Glomerular visceral epithelial cell (primary cell): ENCODE measurements around the gene ZNF609.

ENCODE experiments used
- DNase-seq: peaks from one replicate; pipeline ENCODE4 v3.0.0-alpha.2; 2016; ENCODE audit errors: extremely low spot score

Gene ZNF609

DNA sequence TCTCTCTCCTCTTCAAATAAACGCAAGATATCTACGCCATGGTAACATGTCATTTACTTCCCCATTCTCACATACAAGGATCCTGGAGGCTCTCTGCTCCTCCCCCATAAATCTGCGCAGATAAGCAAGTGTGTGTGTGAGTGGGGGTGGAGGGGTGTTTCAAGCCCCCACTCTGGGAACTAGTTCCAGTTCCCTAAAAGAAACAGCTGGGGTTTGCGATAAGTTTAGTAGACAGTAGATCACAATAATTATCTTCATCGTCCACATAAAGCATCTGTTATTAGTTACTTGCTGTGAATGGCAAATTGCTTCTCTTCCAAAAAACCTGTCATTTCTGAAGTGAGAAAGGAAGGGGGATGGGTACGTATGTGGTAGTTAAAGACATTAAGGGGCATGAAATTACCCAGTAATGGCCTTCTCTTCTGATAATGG lies 235.2 kb downstream of the ZNF609 start:
- no peak for DNase-seq

DNA sequence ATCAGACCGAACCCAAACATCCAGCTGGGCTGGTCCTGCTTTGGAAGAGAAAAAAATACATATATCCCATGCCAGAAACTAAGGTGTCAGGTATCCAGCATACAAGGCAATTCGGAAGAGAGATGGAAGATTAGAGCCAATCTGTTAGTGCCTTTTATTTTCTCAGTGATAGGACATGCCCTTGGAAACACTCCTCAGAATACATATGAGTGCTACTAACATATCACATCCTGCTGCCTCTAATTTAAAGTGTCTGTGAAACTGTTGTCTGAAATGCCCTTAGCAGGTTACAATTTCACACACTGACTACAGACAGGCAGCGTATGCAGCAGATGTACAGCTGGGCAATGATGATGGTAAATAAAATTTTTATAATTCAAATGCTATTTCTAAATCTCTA lies 236.1 kb downstream of the ZNF609 start:
- no peak for DNase-seq

DNA sequence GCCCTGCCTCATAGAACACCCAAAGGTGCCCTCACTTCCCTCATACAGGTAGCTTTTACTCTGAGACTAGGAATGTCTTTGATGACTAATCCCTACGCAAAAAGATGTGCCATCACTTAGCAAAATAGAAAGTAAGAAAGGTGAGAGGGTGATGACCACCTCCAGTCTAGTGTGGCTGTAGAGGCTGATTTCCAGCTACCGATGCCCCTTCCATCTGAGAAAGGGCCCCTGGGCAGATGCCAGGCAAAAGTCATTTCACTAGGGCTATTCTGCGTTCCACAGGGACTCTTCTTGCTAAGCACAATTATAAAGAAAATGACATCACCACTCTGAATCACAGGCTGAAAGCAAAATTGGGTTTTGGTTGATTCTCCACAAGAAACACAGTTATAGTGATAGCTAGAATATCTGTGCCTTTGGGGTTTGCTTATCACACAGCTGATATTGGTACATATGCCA lies 237.6 kb downstream of the ZNF609 start:
- DNase-seq: peak; percentile 29

DNA sequence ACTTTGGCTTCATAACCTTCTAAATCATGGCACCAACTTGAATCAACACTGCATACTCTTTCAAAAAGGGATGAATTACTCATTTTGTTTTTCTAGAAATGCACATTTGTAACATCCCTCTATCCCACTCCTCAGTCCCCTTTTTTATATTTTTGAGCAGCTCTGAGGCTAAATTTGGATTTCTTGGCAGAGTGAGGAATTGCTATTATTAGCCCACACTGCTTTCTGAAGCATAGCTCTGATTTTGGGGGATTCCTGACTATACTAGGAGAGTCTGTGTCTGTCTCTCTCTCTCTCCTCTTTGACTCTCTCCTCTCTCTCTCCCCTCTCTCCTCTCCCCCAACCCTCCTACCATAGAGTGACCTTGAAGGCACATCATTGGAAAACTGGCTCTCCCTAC lies 238.4 kb downstream of the ZNF609 start:
- DNase-seq: no peak

- DNase-seq: no peak
Observed at GRCh38 chr15:64699751-64700388, 239.5 kb downstream of the ZNF609 start.

DNA sequence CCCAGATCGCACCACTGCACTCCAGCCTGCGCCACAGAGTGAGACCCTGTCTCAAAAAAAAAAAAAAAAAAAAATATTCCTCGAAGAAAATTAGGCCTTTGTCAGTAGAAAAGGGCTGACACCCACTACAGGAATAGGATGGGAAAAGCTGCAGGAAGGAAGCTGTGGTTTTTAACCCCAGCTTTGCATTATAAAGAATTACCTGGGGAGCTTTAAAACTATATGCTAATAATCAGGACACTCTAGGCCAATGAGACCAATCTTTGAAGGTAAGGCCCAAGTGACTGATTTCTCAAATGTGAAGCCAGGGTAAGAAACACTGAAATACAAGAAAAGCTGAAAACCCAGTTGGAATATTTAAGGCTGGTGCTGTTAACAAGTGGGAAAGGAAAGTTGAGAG lies 240.7 kb downstream of the ZNF609 start:
- DNase-seq: no peak

GRCh38 chr15:64701482-64702184 lies 241.3 kb downstream of the ZNF609 start:
- DNase-seq: no peak

GRCh38 chr15:64702816-64703631 lies 242.6 kb downstream of the ZNF609 start:
- peak; percentile 95 for DNase-seq

DNA sequence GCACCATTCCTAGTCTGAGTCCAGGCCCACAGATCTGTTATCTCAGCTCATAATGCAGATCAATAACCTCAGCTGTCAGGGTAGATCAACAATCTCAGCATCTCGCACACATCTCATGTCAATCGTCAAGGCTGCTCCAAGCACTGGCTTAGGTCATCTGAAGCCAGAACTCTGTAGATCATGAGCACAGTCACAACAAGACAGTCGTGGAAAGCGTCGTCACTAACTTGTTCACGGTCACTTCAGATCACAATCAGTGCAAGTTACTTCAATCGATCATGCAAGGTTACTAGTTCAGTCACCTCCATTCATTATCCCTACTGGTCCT lies 243.2 kb downstream of the ZNF609 start:
- no peak for DNase-seq

GRCh38 chr15:64705006-64705405 lies 244.6 kb downstream of the ZNF609 start:
- no peak for DNase-seq

DNA sequence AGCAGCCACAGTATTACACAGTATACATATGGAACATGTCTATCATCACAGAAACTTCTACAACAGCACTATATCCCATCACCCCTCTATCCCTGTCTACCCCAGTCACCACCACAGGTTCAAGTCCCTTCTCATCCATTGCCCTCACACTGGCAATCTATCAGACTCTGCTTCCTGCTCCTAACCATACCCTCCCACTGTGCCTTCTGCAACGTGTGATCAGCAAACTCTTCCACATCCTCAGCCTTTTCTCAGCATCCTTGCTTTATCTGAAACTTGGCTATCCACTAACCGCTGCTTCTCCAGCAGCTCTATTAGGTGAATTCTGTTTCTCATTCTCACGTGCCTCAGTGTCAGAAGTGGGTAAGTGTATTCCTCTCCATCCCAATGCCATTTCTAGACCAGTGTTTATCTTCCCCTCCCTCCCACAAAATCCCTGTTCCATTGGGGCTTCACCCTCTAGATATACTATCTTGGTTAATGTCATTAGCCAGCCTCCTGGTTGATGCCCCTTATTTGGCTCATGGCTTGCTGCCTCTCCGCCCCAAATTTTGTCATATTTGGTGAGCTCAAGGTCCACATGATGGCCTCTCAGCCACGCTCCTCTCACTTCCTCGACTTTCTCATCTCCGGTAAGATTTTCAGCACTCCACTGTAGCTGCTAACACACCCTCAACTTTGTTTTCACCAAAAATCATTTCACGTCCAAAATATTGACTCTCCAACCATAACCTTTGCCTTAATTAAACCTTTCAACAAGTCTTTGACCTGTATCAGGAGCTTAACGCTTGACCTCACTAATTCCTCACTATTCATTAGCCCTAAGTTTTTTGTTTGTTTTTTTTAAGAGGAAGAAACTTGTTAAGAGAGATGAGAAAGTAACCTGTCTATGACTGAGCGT lies 245.9 kb downstream of the ZNF609 start:
- no peak for DNase-seq

DNA sequence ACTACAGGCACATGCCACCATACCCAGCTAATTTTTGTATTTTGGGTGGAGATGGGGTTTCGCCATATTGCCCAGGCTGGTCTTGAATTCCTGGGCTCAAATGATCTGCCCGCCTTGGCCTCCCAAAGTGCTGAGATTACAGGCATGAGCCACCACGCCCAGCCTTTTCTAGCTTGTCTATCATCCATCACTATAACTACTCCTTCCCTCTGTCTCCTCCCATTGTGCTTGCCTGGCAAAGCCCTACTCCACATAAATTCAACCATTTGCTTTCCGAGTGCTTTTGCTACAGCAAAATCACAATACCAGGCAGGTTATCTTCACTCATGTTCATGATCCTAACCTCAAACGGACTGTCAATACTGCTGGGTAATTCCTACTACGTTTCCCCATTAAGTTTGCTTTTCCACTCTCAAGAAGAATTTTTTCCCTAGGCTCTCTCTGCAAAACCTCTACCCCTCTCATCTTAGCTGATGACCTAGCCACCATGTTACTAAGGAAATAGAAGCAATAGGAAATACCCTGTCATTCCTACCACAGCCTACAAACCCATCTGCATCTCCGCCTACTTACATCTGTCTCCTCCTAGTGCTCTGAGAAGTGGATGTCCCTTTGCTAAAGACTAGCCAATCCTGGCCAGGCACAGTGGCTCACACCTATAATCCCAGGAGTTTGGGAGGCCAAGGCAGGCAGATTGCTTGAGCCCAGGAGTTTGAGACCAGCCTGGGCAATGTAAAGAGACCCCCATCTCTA lies 250.5 kb downstream of the ZNF609 start:
- no peak for DNase-seq

DNA sequence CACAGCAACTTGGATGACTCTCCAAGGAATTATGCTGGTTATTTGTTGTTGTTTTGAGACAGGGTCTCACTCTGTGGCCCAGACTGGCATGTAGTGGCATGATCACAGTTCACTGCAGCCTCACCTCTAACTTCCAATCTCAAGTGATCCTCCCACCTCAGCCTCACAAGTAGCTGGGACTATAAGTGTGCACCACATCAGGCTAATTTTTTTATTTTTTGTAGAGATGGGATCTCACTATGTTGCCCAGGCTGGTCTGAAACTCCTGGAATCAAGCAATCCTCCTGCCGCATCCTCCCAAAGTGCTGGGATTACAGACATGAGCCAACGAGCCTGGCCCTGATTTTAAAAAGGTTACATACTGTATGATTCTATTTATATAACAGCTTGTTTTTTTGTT lies 252.0 kb downstream of the ZNF609 start:
- DNase-seq: no peak

DNA sequence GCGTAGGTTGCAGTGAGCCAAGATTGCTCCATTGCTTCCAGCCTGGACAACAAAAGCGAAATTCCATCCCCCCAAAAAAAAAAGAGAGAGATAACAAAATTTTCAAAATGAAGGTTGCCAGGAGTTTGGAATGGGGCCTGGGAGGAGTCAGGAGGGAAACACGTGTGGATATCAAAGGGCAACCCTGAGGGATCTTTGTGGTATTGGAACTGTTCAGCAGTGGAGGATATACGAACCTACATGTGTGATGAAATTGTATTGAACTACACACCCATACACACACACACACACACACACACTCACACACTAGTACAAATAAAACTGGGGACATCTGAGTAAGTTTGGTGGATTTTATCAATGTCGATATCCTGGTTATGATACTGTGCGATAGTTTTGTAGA lies 253.2 kb downstream of the ZNF609 start:
- no peak for DNase-seq

GRCh38 chr15:64716452-64716851 lies 256.1 kb downstream of the ZNF609 start:
- DNase-seq: no peak

GRCh38 chr15:64717130-64717529 lies 256.8 kb downstream of the ZNF609 start:
- no peak for DNase-seq

- no peak for DNase-seq
Observed at GRCh38 chr15:64717735-64718495, 257.5 kb downstream of the ZNF609 start.

- no peak for DNase-seq
Observed at GRCh38 chr15:64720188-64720587, 259.8 kb downstream of the ZNF609 start.

DNA sequence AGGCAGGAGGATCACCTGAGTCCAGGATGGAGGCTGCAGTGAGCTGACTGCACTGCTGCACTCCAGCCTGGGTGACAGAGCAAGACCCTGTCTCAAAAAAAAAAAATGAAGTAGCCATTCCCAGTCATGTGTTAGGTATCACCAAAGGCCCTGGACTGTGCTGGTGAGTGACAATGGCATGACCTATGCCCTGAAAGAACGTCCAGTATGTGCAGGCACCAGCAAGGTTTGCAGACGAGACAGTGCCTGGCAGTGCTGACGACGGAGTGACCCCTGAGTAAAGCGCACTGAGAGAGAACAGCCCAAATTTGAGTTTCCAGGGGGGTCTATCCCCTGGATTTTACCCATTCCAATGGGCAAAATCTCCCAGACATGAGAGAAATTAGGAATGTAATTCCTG lies 269.8 kb downstream of the ZNF609 start:
- DNase-seq: no peak
